ENCODE data around the gene RTN4IP1.

Gene RTN4IP1

GRCh38 chr6:106642476-106642875, 13.2 kb upstream of the RTN4IP1 start:
- H3K4me1 ChIP-seq (ENCODE audit: insufficient read depth, low read length, poor library complexity, severe bottlenecking), result peaks cover 10% of the 10 kb centered on the region
- peaks cover 52% of the 10 kb centered on the region for H3K36me3 ChIP-seq (ENCODE audit: insufficient read depth, low read length)
- peaks cover 18% of the 10 kb centered on the region; the same call in 1 of the 2 replicates for H3K79me2 ChIP-seq (ENCODE audit: insufficient read depth, low read length)
- no peak overlapping the region for H2AFZ ChIP-seq (ENCODE audit: low read length)
- H3K9ac ChIP-seq (ENCODE audit: low read depth, low read length, poor library complexity, severe bottlenecking), result no peak overlapping the region
- peaks cover 4% of the 10 kb centered on the region for H4K20me1 ChIP-seq (ENCODE audit: insufficient read depth, low read length, poor library complexity, severe bottlenecking)
- TF ChIP-seq EZH2phosphoT487 (IDR thresholded peaks at IDR 0.05; ENCODE audit: borderline replicate concordance) (no peak), CTCF (conservative IDR thresholded peaks at IDR 0.05; ENCODE audit: low read length) (no peak)
- no peaks in the 10 kb centered on the region for H3K27me3 ChIP-seq (ENCODE audit: insufficient read depth, low read length, poor library complexity, severe bottlenecking)
- H3K4me2 ChIP-seq (ENCODE audit: low read depth, low read length, poor library complexity, severe bottlenecking), result no peak overlapping the region
- no peaks in the 10 kb centered on the region for H3K9me2 ChIP-seq (replicated peaks; ENCODE audit: low read depth, low read length)
- H3K4me3 ChIP-seq (ENCODE audit: low read length, poor library complexity, severe bottlenecking), result no peak overlapping the region
- no peaks in the 10 kb centered on the region for H3K9me3 ChIP-seq (ENCODE audit: insufficient read depth, low read depth, low read length)
- no peaks in the 10 kb centered on the region for H3F3A ChIP-seq (ENCODE audit: low read depth)

GRCh38 chr6:106639812-106640211, 10.5 kb upstream of the RTN4IP1 start:
- no peak for TF ChIP-seq CTCF (conservative IDR thresholded peaks at IDR 0.05; ENCODE audit: low read length)
- TF ChIP-seq EZH2phosphoT487 (IDR thresholded peaks at IDR 0.05; ENCODE audit: borderline replicate concordance), result no peak
- peaks cover 37% of the 10 kb centered on the region; the same call in 1 of the 2 replicates for H3K36me3 ChIP-seq (ENCODE audit: insufficient read depth, low read length)
- H2AFZ ChIP-seq (ENCODE audit: low read length), result no peak overlapping the region
- H3K9ac ChIP-seq (ENCODE audit: low read depth, low read length, poor library complexity, severe bottlenecking), result no peak overlapping the region
- H3K4me2 ChIP-seq (ENCODE audit: low read depth, low read length, poor library complexity, severe bottlenecking), result no peak overlapping the region
- H3K4me3 ChIP-seq (ENCODE audit: low read length, poor library complexity, severe bottlenecking), result no peak overlapping the region
- H4K20me1 ChIP-seq (ENCODE audit: insufficient read depth, low read length, poor library complexity, severe bottlenecking), result peaks cover 4% of the 10 kb centered on the region
- H3F3A ChIP-seq (ENCODE audit: low read depth), result no peaks in the 10 kb centered on the region
- no peaks in the 10 kb centered on the region for H3K9me2 ChIP-seq (replicated peaks; ENCODE audit: low read depth, low read length)
- H3K9me3 ChIP-seq (ENCODE audit: insufficient read depth, low read depth, low read length), result no peaks in the 10 kb centered on the region
- no peaks in the 10 kb centered on the region for H3K27me3 ChIP-seq (ENCODE audit: insufficient read depth, low read length, poor library complexity, severe bottlenecking)
- H3K79me2 ChIP-seq (ENCODE audit: insufficient read depth, low read length), result peaks cover 37% of the 10 kb centered on the region
- peaks cover 22% of the 10 kb centered on the region for H3K4me1 ChIP-seq (ENCODE audit: insufficient read depth, low read length, poor library complexity, severe bottlenecking)

GRCh38 chr6:106637717-106638341, 8.5 kb upstream of the RTN4IP1 start:
- H4K20me1 ChIP-seq (ENCODE audit: insufficient read depth, low read length, poor library complexity, severe bottlenecking), result peaks cover 4% of the 10 kb centered on the region
- peak overlapping the region; percentile 70 for H3K4me2 ChIP-seq (ENCODE audit: low read depth, low read length, poor library complexity, severe bottlenecking)
- H3K79me2 ChIP-seq (ENCODE audit: insufficient read depth, low read length), result peaks cover 56% of the 10 kb centered on the region
- TF ChIP-seq CTCF (conservative IDR thresholded peaks at IDR 0.05; ENCODE audit: low read length), result no peak
- peak overlapping the region; percentile 39 for H3K4me3 ChIP-seq (ENCODE audit: low read length, poor library complexity, severe bottlenecking)
- H3K9me2 ChIP-seq (replicated peaks; ENCODE audit: low read depth, low read length), result no peaks in the 10 kb centered on the region
- H3K27me3 ChIP-seq (ENCODE audit: insufficient read depth, low read length, poor library complexity, severe bottlenecking), result no peaks in the 10 kb centered on the region
- peaks cover 22% of the 10 kb centered on the region for H3K4me1 ChIP-seq (ENCODE audit: insufficient read depth, low read length, poor library complexity, severe bottlenecking)
- no peak overlapping the region for H2AFZ ChIP-seq (ENCODE audit: low read length)
- H3K9me3 ChIP-seq (ENCODE audit: insufficient read depth, low read depth, low read length), result no peaks in the 10 kb centered on the region
- H3K9ac ChIP-seq (ENCODE audit: low read depth, low read length, poor library complexity, severe bottlenecking), result no peak overlapping the region
- peaks cover 19% of the 10 kb centered on the region; the same call in 1 of the 2 replicates for H3K36me3 ChIP-seq (ENCODE audit: insufficient read depth, low read length)
- H3F3A ChIP-seq (ENCODE audit: low read depth), result no peaks in the 10 kb centered on the region
